ENCODE data around the gene IQGAP1. TPM values are rescaled to one million over a fixed set of nuclear protein-coding genes. Genes with fewer than 3 reads are reported as not detected.
"Not testable (repeated sequence)": the region's sequence is repeated elsewhere in the genome, so short reads cannot be mapped to it uniquely, and the experiment has no call there.

Gene IQGAP1
- polyA plus RNA-seq, 4 donors = 54.3 to 91.2 (median 69.8) TPM

GRCh38 chr15:90407336-90407735 lies 19.3 kb downstream of the IQGAP1 start:
- no peak overlapping the region for H3K4me3 ChIP-seq (ENCODE audit: low read depth in 1 of 3, low read length in 3 of 3)
- 52 to 70% (median 63%) methylated on average over 3 of the region's 3 CpGs for WGBS, 3 donors
- peaks cover under 1 to 17% (median 6%) of the 10 kb centered on the region in 3 donors for H3K4me1 ChIP-seq (ENCODE audit: control insufficient read depth in 3 of 3, insufficient read depth in 2 of 3, low read depth in 1 of 3, low read length in 2 of 3)
- H3K9me3 ChIP-seq (ENCODE audit: control insufficient read depth in 2 of 2, insufficient read depth in 1 of 2, low read depth in 1 of 2, low read length in 1 of 2) = no peaks in the 10 kb centered on the region
- FAIRE-seq (no peak), DNase-seq (no peak)
- H3K27ac ChIP-seq (ENCODE audit: low read depth in 1 of 3, low read length in 2 of 3) = peak overlapping the region in 1 of 3 donors; percentile 31
- no peaks in the 10 kb centered on the region for H3K27me3 ChIP-seq (ENCODE audit: control insufficient read depth in 3 of 3, insufficient read depth in 3 of 3, low read length in 3 of 3)
- H3K36me3 ChIP-seq (ENCODE audit: control insufficient read depth in 3 of 3, insufficient read depth in 2 of 3, low read depth in 1 of 3, low read length in 3 of 3) = no peaks in the 10 kb centered on the region

GRCh38 chr15:90407871-90408317 lies 19.9 kb downstream of the IQGAP1 start:
- no peak for FAIRE-seq
- peak overlapping the region; percentile 20 to 40 (median 32) for H3K27ac ChIP-seq (ENCODE audit: low read depth in 1 of 3, low read length in 2 of 3)
- WGBS, 3 donors = 24 to 40% (median 30%) methylated on average over 2 of the region's 2 CpGs

GRCh38 chr15:90408657-90409056 lies 20.6 kb downstream of the IQGAP1 start:
- Histone ChIP-seq H3K27me3 (ENCODE audit: control insufficient read depth in 3 of 3, insufficient read depth in 3 of 3, low read length in 3 of 3) (no peaks in the 10 kb centered on the region), H3K4me3 (ENCODE audit: low read depth in 1 of 3, low read length in 3 of 3) (no peak overlapping the region), H3K4me1 (ENCODE audit: control insufficient read depth in 3 of 3, insufficient read depth in 2 of 3, low read depth in 1 of 3, low read length in 2 of 3) (peaks cover 0 to 29% (median 19%) of the 10 kb centered on the region in 3 donors), H3K36me3 (ENCODE audit: control insufficient read depth in 3 of 3, insufficient read depth in 2 of 3, low read depth in 1 of 3, low read length in 3 of 3) (no peaks in the 10 kb centered on the region), H3K27ac (ENCODE audit: low read depth in 1 of 3, low read length in 2 of 3) (peak overlapping the region in 1 of 3 donors; percentile 12), H3K9me3 (ENCODE audit: control insufficient read depth in 2 of 2, insufficient read depth in 1 of 2, low read depth in 1 of 2, low read length in 1 of 2) (no peaks in the 10 kb centered on the region)
- 82 to 94% (median 87%) methylated on average over 3 of the region's 3 CpGs for WGBS, 3 donors
- DNase-seq (no peak), FAIRE-seq (no peak)

More at GRCh38 chr15:90407871-90408317, 19.9 kb downstream of the IQGAP1 start:
- Histone ChIP-seq H3K4me3 (ENCODE audit: low read depth in 1 of 3, low read length in 3 of 3) (no peak overlapping the region), H3K4me1 (ENCODE audit: control insufficient read depth in 3 of 3, insufficient read depth in 2 of 3, low read depth in 1 of 3, low read length in 2 of 3) (peaks cover 0 to 22% (median 11%) of the 10 kb centered on the region in 3 donors), H3K9me3 (ENCODE audit: control insufficient read depth in 2 of 2, insufficient read depth in 1 of 2, low read depth in 1 of 2, low read length in 1 of 2) (no peaks in the 10 kb centered on the region), H3K36me3 (ENCODE audit: control insufficient read depth in 3 of 3, insufficient read depth in 2 of 3, low read depth in 1 of 3, low read length in 3 of 3) (no peaks in the 10 kb centered on the region), H3K27me3 (ENCODE audit: control insufficient read depth in 3 of 3, insufficient read depth in 3 of 3, low read length in 3 of 3) (no peaks in the 10 kb centered on the region)
- peak; percentile 56 to 79 for DNase-seq

- DNase-seq; H3K27ac ChIP-seq (ENCODE audit: low read depth in 1 of 3, low read length in 2 of 3); FAIRE-seq; H3K9me3 ChIP-seq (ENCODE audit: control insufficient read depth in 2 of 2, insufficient read depth in 1 of 2, low read depth in 1 of 2, low read length in 1 of 2); H3K27me3 ChIP-seq (ENCODE audit: control insufficient read depth in 3 of 3, insufficient read depth in 3 of 3, low read length in 3 of 3); H3K36me3 ChIP-seq (ENCODE audit: control insufficient read depth in 3 of 3, insufficient read depth in 2 of 3, low read depth in 1 of 3, low read length in 3 of 3); H3K4me3 ChIP-seq (ENCODE audit: low read depth in 1 of 3, low read length in 3 of 3): not testable (repeated sequence)
- 92 to 97% (median 95%) methylated on average over 3 of the region's 3 CpGs for WGBS, 3 donors
- peaks cover 0 to 37% (median 20%) of the 10 kb centered on the region in 3 donors for H3K4me1 ChIP-seq (ENCODE audit: control insufficient read depth in 3 of 3, insufficient read depth in 2 of 3, low read depth in 1 of 3, low read length in 2 of 3)
Observed at GRCh38 chr15:90409587-90409986, 21.5 kb downstream of the IQGAP1 start.

- not testable (repeated sequence) for H3K4me3 ChIP-seq (ENCODE audit: low read depth in 1 of 3, low read length in 3 of 3); H3K27me3 ChIP-seq (ENCODE audit: control insufficient read depth in 3 of 3, insufficient read depth in 3 of 3, low read length in 3 of 3); H3K27ac ChIP-seq (ENCODE audit: low read depth in 1 of 3, low read length in 2 of 3); FAIRE-seq; H3K9me3 ChIP-seq (ENCODE audit: control insufficient read depth in 2 of 2, insufficient read depth in 1 of 2, low read depth in 1 of 2, low read length in 1 of 2); H3K36me3 ChIP-seq (ENCODE audit: control insufficient read depth in 3 of 3, insufficient read depth in 2 of 3, low read depth in 1 of 3, low read length in 3 of 3); DNase-seq
- H3K4me1 ChIP-seq (ENCODE audit: control insufficient read depth in 3 of 3, insufficient read depth in 2 of 3, low read depth in 1 of 3, low read length in 2 of 3) = peaks cover 0 to 41% (median 20%) of the 10 kb centered on the region in 3 donors
- WGBS, 3 donors = 98 to 99% (median 98%) methylated on average over 3 to 4 of the region's 4 CpGs
Observed at GRCh38 chr15:90410316-90410715, 22.3 kb downstream of the IQGAP1 start.

- WGBS, 3 donors = 86 to 95% (median 89%) methylated on average over 2 of the region's 2 CpGs
- DNase-seq (no peak), FAIRE-seq (no peak)
- Histone ChIP-seq H3K36me3 (ENCODE audit: control insufficient read depth in 3 of 3, insufficient read depth in 2 of 3, low read depth in 1 of 3, low read length in 3 of 3) (peaks cover 0 to 3% (median 0%) of the 10 kb centered on the region in 3 donors), H3K27me3 (ENCODE audit: control insufficient read depth in 3 of 3, insufficient read depth in 3 of 3, low read length in 3 of 3) (no peaks in the 10 kb centered on the region), H3K27ac (ENCODE audit: low read depth in 1 of 3, low read length in 2 of 3) (no peak overlapping the region), H3K4me1 (ENCODE audit: control insufficient read depth in 3 of 3, insufficient read depth in 2 of 3, low read depth in 1 of 3, low read length in 2 of 3) (peaks cover 0 to 41% (median 20%) of the 10 kb centered on the region in 3 donors), H3K4me3 (ENCODE audit: low read depth in 1 of 3, low read length in 3 of 3) (no peak overlapping the region), H3K9me3 (ENCODE audit: control insufficient read depth in 2 of 2, insufficient read depth in 1 of 2, low read depth in 1 of 2, low read length in 1 of 2) (no peaks in the 10 kb centered on the region)
Observed at GRCh38 chr15:90411176-90411575, 23.1 kb downstream of the IQGAP1 start.

GRCh38 chr15:90412356-90413194 lies 24.5 kb downstream of the IQGAP1 start:
- Histone ChIP-seq H3K4me1 (ENCODE audit: control insufficient read depth in 3 of 3, insufficient read depth in 2 of 3, low read depth in 1 of 3, low read length in 2 of 3) (peaks cover 0 to 36% (median 20%) of the 10 kb centered on the region in 3 donors), H3K27me3 (ENCODE audit: control insufficient read depth in 3 of 3, insufficient read depth in 3 of 3, low read length in 3 of 3) (no peaks in the 10 kb centered on the region), H3K9me3 (ENCODE audit: control insufficient read depth in 2 of 2, insufficient read depth in 1 of 2, low read depth in 1 of 2, low read length in 1 of 2) (no peaks in the 10 kb centered on the region), H3K36me3 (ENCODE audit: control insufficient read depth in 3 of 3, insufficient read depth in 2 of 3, low read depth in 1 of 3, low read length in 3 of 3) (peaks cover 0 to 3% (median 0%) of the 10 kb centered on the region in 3 donors), H3K27ac (ENCODE audit: low read depth in 1 of 3, low read length in 2 of 3) (peak overlapping the region; percentile 28 to 56 (median 41)), H3K4me3 (ENCODE audit: low read depth in 1 of 3, low read length in 3 of 3) (no peak overlapping the region)
- 38 to 58% (median 50%) methylated on average over 3 of the region's 3 CpGs for WGBS, 3 donors
- FAIRE-seq = no peak
- peak; percentile 59 to 83 for DNase-seq

- WGBS, 3 donors = 69 to 75% (median 73%) methylated on average over 10 of the region's 10 CpGs
- no peak for DNase-seq
- Histone ChIP-seq H3K27ac (ENCODE audit: low read depth in 1 of 3, low read length in 2 of 3) (peak overlapping the region in 2 of 3 donors; percentile 41 to 56), H3K4me1 (ENCODE audit: control insufficient read depth in 3 of 3, insufficient read depth in 2 of 3, low read depth in 1 of 3, low read length in 2 of 3) (peaks cover under 1 to 37% (median 20%) of the 10 kb centered on the region in 3 donors), H3K4me3 (ENCODE audit: low read depth in 1 of 3, low read length in 3 of 3) (no peak overlapping the region), H3K27me3 (ENCODE audit: control insufficient read depth in 3 of 3, insufficient read depth in 3 of 3, low read length in 3 of 3) (no peaks in the 10 kb centered on the region), H3K9me3 (ENCODE audit: control insufficient read depth in 2 of 2, insufficient read depth in 1 of 2, low read depth in 1 of 2, low read length in 1 of 2) (no peaks in the 10 kb centered on the region), H3K36me3 (ENCODE audit: control insufficient read depth in 3 of 3, insufficient read depth in 2 of 3, low read depth in 1 of 3, low read length in 3 of 3) (peaks cover 0 to 3% (median 0%) of the 10 kb centered on the region in 3 donors)
- FAIRE-seq = no peak
Observed at GRCh38 chr15:90413411-90414379, 25.7 kb downstream of the IQGAP1 start.
